Mucosa of rectum (tissue), 2 donors: Measurements from ENCODE around the gene MPPE1.
"Not testable (repeated sequence)": the region's sequence is repeated elsewhere in the genome, so short reads cannot be mapped to it uniquely, and the experiment has no call there.

Experiments used
- H3K27ac ChIP-seq, 2 donors: one replicate each; pipeline ENCODE4 v1.7.0; 2013; ENCODE audit warnings: inconsistent platforms in 2 of 2, low read depth in 2 of 2, low read length in 2 of 2
- H3K27me3 ChIP-seq, 2 donors: one replicate each; pipeline ENCODE4 v1.7.0; 2013; ENCODE audit warnings: low read length in 2 of 2; ENCODE audit not compliant: control insufficient read depth in 2 of 2, insufficient read depth in 2 of 2
- H3K36me3 ChIP-seq, 2 donors: one replicate each; pipeline ENCODE4 v1.7.0; 2013; ENCODE audit warnings: low read length in 2 of 2; ENCODE audit not compliant: control insufficient read depth in 2 of 2, insufficient read depth in 2 of 2
- H3K4me1 ChIP-seq, 2 donors: one replicate each; pipeline ENCODE4 v1.7.0; 2013; ENCODE audit warnings: low read length in 2 of 2, mild to moderate bottlenecking in 1 of 2; ENCODE audit not compliant: control insufficient read depth in 2 of 2, insufficient read depth in 2 of 2
- H3K4me3 ChIP-seq, 2 donors: one replicate each; pipeline ENCODE4 v1.7.0; 2013; ENCODE audit warnings: low read length in 2 of 2
- H3K9ac ChIP-seq, 2 donors: one replicate each; pipeline ENCODE4 v1.7.0; 2013; ENCODE audit warnings: low read length in 2 of 2, low read depth in 1 of 2, mild to moderate bottlenecking in 1 of 2
- H3K9me3 ChIP-seq, 2 donors: one replicate each; pipeline ENCODE4 v1.7.0; 2013; ENCODE audit warnings: low read length in 2 of 2; ENCODE audit not compliant: control insufficient read depth in 2 of 2
- donor health status: healthy.
- donor health status: Normal muscosa, but diverticular disease.

The MPPE1 gene

DNA sequence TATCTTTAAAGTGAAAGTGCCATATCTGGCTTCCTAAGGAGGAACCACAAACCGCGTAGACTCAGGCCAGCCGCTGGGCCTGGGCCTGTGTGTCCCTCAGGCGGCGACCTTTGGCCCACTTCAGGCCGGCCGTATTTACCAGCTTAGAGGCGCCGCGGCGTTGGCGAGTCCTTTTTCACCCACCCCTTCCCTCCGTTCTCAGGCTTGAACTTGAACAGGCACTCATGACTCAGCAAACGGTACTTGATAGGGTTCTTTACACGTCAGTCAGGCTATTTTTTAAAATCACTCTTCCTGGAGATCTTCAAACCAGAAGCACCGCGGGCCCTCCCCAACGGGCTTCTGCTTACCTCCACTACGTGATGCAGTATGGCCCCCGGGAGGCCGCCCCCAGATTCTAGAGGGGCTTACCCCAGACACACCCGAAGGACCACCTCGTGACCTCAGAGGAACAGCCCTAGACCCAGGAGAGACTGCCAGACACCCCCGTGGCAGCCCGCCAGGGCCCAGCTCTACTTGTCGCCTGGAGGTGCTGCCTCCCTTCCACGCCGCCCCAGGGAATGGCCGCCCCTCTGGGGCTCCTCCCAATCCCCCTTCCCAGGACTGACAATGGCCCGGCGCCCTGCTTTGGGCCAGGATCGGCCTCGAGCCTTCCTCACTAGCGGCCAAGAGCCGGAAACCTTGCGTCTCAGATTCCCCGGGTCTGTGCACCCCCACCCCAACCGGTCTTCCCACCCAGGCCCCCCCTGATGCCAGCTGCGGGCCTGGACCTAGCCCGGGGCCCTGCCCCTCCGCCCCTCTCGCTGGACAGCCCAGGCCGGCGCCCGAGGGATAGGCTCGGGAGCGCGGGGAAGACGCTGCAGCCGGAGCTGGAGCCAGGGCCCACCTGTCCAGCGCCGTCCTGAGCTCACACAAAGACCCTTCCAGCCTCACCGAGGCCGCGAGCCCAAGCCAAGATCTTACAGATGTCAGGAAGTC is 39.4 kb upstream of the MPPE1 start:
- Histone ChIP-seq H3K36me3 (no peaks in the 10 kb centered on the region), H3K9me3 (no peaks in the 10 kb centered on the region), H3K27me3 (no peaks in the 10 kb centered on the region), H3K9ac (peak overlapping the region; percentile 52 to 81), H3K27ac (peak overlapping the region; percentile 70 to 87), H3K4me3 (peak overlapping the region; percentile 64 to 67), H3K4me1 (peaks cover 9 to 10% of the 10 kb centered on the region in 2 donors)

DNA sequence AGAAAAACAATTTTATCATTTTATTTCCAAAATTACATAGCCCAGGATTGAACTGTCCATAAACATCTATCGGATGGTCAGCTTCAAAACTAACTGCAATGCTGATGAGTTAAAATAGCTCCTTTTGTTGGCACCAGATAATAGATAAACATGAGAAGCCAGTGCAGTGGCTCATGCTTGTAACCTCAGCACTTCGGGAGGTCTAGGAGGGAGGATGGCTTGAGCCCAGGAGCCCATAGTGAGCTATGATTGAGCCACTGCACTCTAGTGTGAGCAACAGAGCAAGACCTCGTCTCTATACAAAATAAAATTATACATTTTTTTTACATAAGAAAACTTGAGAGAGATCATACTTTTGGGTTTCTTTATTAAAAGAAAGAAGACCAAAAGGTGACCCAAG is 38.6 kb upstream of the MPPE1 start:
- Histone ChIP-seq H3K9me3 (no peaks in the 10 kb centered on the region), H3K9ac (peak overlapping the region in 1 of 2 donors; percentile 81), H3K4me1 (peaks cover 9 to 10% of the 10 kb centered on the region in 2 donors), H3K4me3 (peak overlapping the region; percentile 23 to 67), H3K36me3 (no peaks in the 10 kb centered on the region), H3K27ac (peak overlapping the region in 1 of 2 donors; percentile 87), H3K27me3 (no peaks in the 10 kb centered on the region)

DNA sequence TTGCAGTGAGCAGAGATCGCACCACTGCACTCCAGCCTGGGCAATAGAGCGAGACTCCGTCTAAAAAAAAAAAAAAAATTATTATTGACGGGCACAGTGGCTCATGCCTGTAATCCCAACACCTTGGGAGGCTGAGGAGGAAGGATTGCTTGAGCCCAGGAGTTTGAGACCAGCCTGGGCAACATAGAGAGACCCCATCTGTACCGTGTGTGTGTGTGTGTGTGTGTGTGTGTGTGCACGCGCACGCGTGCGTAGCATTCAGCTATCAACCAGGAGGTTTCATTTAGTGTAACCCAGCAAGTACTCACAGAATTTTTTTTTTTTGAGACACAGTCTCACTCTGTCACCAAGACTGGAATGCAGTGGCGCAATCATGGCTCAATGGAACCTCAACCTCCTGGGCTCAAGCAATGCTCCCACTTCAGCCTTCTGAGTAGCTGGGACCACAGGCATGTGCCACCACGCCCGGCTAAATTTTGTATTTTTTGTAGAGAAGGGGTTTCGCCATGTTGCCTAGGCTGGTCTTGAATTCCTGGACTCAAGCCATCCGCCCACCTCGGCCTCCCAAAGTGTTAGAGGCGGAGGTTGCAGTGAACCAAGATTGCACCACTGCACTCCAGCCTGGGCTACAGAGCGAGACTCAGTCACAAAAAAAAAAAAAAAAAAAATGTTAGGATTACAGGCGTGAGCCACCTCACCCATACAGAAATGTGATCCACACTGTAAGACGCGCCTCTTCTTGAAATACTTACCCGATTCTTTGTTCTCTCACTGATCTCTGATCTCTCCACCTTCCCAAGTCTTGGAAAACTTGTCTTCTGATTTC is 37.9 kb upstream of the MPPE1 start:
- H3K27ac ChIP-seq, H3K27me3 ChIP-seq, H3K9me3 ChIP-seq, H3K4me3 ChIP-seq, H3K36me3 ChIP-seq: not testable (repeated sequence)
- peak overlapping the region in 1 of 2 donors; percentile 81 for H3K9ac ChIP-seq
- peaks cover 9 to 10% of the 10 kb centered on the region in 2 donors for H3K4me1 ChIP-seq

GRCh38 chr18:11944786-11945185 is 36.7 kb upstream of the MPPE1 start:
- Histone ChIP-seq H3K4me1 (peaks cover 9 to 10% of the 10 kb centered on the region in 2 donors), H3K9ac (no peak overlapping the region), H3K27ac (no peak overlapping the region), H3K9me3 (no peaks in the 10 kb centered on the region), H3K36me3 (no peaks in the 10 kb centered on the region), H3K4me3 (no peak overlapping the region), H3K27me3 (no peaks in the 10 kb centered on the region)

- Histone ChIP-seq H3K9me3 (no peaks in the 10 kb centered on the region), H3K4me1 (peaks cover 9 to 10% of the 10 kb centered on the region in 2 donors), H3K9ac (no peak overlapping the region), H3K36me3 (no peaks in the 10 kb centered on the region), H3K27ac (no peak overlapping the region), H3K4me3 (no peak overlapping the region), H3K27me3 (no peaks in the 10 kb centered on the region)
Measured at GRCh38 chr18:11944252-11944651, 36.1 kb upstream of the MPPE1 start.

- Histone ChIP-seq H3K36me3 (no peaks in the 10 kb centered on the region), H3K4me3 (no peak overlapping the region), H3K4me1 (peaks cover 9 to 10% of the 10 kb centered on the region in 2 donors), H3K27me3 (no peaks in the 10 kb centered on the region), H3K9me3 (no peaks in the 10 kb centered on the region), H3K27ac (no peak overlapping the region), H3K9ac (no peak overlapping the region)
Measured at GRCh38 chr18:11943551-11943950, 35.4 kb upstream of the MPPE1 start.

- no peak overlapping the region for H3K27ac ChIP-seq
- no peaks in the 10 kb centered on the region for H3K9me3 ChIP-seq
- H3K27me3 ChIP-seq = no peaks in the 10 kb centered on the region
- H3K4me3 ChIP-seq = no peak overlapping the region
- no peaks in the 10 kb centered on the region for H3K4me1 ChIP-seq
- no peak overlapping the region for H3K9ac ChIP-seq
- H3K36me3 ChIP-seq = no peaks in the 10 kb centered on the region
Measured at GRCh38 chr18:11940956-11941355, 32.8 kb upstream of the MPPE1 start.

DNA sequence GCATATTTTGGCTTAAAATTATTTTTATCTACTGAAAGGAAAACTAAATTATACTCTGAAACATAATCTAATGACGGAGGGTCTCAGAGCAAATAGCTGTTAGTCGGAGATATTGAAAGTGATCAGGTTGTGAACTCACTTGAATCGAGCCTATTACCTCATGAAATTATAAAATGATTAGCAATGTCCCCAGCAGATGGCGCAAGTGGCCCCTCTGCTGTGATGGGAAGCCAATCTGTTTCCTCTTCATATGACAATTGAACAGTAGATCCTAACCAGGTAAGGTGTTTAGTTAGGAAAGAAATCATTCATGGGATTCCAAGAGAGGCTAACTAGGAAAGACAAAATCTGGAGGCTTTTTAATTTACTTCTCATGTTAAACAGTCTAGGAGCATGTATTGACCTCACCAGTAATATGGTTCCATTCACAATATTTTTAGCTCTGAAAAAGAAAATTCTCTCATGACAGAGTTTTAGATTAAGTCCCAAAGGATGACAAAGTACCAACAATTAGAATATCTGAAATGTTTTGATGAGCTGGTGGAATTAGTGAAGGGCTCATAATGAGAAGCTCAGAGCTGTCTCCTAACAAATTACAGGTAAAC is 29.9 kb upstream of the MPPE1 start:
- no peaks in the 10 kb centered on the region for H3K27me3 ChIP-seq
- H3K9ac ChIP-seq = no peak overlapping the region
- H3K27ac ChIP-seq = no peak overlapping the region
- H3K4me3 ChIP-seq = no peak overlapping the region
- no peaks in the 10 kb centered on the region for H3K4me1 ChIP-seq
- H3K9me3 ChIP-seq = no peaks in the 10 kb centered on the region
- no peaks in the 10 kb centered on the region for H3K36me3 ChIP-seq

DNA sequence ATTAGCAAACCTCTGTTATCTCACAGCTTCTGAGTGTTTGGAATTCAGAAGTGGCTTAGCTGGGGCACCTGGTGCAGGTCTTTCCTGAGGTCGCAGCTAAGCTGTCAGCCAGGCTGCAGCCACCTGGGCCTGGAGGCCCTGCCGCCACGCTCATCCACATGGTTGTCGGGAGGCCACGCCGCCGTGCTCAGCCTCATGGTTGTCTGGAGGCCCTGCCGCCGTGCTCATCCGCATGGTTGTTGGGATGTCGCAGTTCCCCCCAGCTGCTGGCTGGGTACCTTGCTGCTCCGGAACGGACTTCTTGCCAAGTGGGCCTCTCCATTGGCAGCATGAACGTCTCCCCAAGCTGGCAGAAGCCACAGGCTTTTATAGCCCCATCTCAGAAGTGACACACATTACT is 24.3 kb upstream of the MPPE1 start:
- Histone ChIP-seq H3K27me3 (no peaks in the 10 kb centered on the region), H3K36me3 (no peaks in the 10 kb centered on the region), H3K4me1 (no peaks in the 10 kb centered on the region), H3K4me3 (no peak overlapping the region), H3K9me3 (no peaks in the 10 kb centered on the region), H3K27ac (no peak overlapping the region), H3K9ac (no peak overlapping the region)

- Histone ChIP-seq H3K9me3 (no peaks in the 10 kb centered on the region), H3K36me3 (no peaks in the 10 kb centered on the region), H3K9ac (no peak overlapping the region), H3K27ac (no peak overlapping the region), H3K27me3 (no peaks in the 10 kb centered on the region), H3K4me1 (no peaks in the 10 kb centered on the region), H3K4me3 (no peak overlapping the region)
Measured at GRCh38 chr18:11927497-11927896, 19.4 kb upstream of the MPPE1 start.
